RKO (cell line): ENCODE data around the gene DIRAS3.
A peak's percentile ranks its signal among the peaks of the same experiment; 100 is the strongest.
"Not testable (repeated sequence)": the region's sequence is repeated elsewhere in the genome, so short reads cannot be mapped to it uniquely, and the experiment has no call there.

ENCODE experiments used
- DNase-seq: peaks from one replicate; pipeline ENCODE4 v3.0.0-alpha.2; 2016; ENCODE audit warnings: low spot score

DIRAS3 gene

GRCh38 chr1:68024635-68025338 lies 25.6 kb downstream of the DIRAS3 start:
- no peak for DNase-seq

DNA sequence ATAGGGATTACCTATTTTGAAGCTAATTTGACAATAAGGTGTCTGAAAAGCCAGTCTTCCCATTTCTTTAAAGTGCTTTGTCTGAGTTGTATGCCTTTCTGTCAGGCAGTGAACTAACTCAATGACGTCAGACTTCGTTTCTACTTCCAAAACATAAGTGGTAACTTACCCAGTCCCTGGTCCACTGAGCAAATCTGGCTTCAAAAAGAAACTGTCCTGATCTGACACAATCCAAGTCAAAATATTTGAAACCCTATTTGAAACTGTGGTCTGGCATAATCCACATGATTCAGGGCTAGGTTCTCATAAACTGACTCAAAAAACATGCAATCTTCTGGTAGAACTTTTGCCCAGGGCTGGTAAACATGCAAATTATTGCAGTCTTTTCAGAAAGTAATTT lies 34.0 kb downstream of the DIRAS3 start:
- no peak for DNase-seq

GRCh38 chr1:68015971-68016370 lies 34.5 kb downstream of the DIRAS3 start:
- DNase-seq = no peak

- no peak for DNase-seq
Measured at GRCh38 chr1:68015369-68015768, 35.1 kb downstream of the DIRAS3 start.

DNA sequence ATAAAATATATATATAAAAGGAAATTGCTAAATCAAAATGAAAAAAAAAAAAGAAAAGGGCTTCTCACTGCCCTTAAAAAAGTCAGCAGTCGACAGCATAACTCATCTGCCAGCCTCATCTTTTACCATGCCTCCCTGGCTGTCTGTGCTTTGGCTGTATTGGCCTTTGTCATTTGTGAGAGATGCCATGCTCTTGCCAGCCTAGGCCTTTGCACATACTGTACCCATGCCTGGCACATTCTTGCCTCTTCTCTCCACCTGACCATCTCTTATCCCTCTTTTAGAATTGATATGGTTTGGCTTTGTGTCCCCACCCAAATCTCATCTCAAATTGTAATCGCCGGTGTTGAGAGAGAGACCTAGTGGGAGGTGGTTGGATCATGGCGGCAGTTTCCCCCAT lies 37.1 kb downstream of the DIRAS3 start:
- no peak for DNase-seq

DNA sequence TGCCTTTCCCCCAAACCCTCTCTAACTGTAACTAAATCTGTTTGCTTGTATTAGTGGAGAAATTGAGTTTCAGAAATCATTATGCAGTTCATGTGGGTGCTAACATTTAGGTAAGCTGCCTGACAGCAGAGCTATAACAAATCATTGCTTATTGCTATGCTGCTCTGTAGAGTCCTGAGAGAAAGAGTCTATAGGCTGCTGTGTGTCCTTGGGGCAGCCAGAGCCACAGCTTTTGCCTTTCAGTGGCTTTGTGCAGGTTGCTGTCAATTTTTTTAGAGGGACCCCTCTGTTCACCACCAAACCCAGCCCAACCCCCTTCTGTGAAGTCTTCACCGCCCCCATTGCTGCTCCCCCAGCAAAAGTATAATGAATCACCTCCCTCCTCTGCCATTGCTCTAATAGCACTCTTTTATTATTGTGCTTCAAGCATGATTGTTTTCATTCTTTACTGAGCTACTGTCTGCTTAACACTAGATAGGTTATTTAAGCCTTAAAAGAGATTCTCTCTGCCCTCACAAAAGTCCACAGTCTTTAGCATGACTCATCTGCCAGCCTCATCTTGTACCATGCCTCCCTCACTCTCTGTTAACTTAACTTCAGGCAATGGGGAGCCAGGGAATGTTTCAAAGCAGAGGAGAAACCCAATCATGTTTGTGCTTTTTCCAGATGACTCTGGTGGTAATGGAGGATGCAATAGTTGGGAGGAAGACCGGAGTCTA lies 38.6 kb downstream of the DIRAS3 start:
- no peak for DNase-seq

DNA sequence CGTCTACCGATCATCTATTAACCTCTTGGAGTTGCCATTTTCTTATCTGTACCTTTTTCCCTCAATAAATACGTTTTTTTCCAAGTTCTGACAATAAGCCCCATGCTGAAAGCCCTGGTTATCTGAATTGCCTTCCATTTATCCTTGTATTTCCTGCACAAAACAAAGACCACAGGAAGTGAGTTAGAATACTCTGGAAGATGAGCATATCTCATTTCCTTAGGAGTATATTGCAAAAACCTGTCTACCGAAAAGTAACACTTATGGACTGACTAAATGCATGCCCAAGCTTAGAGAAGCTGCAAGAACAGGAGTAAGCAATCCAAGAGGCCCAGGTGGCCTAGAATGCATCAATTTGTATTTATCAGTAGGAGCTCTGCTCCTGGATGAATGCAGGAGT lies 39.9 kb downstream of the DIRAS3 start:
- DNase-seq = no peak

- DNase-seq = peak; percentile 53
Measured at GRCh38 chr1:68010090-68010489, 40.3 kb downstream of the DIRAS3 start.

- DNase-seq = not testable (repeated sequence)
Measured at GRCh38 chr1:68003626-68004025, 46.8 kb downstream of the DIRAS3 start.

- DNase-seq = no peak
Measured at GRCh38 chr1:68000191-68000590, 50.2 kb downstream of the DIRAS3 start.

DNA sequence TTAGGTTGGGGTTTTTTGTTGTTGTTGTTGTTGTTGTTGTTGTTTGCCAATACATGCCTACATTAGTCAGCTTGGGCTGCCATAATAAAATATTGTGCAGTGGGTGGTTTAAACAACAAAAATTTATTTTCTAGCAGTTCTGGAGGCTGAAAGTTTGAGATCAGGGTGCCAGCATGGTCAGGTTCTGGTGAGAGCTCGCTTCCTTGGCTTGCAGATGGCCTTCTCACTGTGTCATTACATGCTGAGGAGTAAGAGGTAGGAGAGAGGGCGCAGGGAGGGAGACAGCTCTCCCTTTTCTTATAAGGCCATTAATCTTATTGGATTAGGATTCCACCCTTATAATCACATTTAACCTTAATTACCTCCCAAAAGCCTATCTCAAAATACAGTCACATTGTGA lies 52.7 kb downstream of the DIRAS3 start:
- DNase-seq = no peak
